ENCODE data around the gene FGF12.

Gene FGF12

GRCh38 chr3:192260116-192261010, 467.0 kb downstream of the FGF12 start:
- DNase-seq (ENCODE audit: low spot score) = no peak

DNA sequence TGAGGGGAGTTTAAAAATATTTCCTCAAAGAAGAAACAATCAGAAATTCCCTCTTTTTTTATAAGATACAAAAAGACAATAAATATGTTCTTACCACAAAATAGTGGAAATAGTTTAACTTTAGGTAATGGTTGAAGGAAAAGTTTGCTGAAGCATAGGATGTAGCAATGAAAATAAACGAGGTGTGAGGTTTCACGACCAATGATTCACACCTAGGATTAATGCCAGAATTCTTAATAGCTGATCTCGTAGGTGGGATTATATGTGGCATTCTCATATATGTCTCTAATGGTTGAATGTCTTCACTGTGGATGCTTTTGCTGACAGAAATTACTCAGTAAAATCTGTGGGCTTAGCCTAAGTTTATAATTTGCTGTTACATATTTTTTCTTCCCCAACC, 467.7 kb downstream of the FGF12 start:
- DNase-seq (ENCODE audit: low spot score) = no peak

DNA sequence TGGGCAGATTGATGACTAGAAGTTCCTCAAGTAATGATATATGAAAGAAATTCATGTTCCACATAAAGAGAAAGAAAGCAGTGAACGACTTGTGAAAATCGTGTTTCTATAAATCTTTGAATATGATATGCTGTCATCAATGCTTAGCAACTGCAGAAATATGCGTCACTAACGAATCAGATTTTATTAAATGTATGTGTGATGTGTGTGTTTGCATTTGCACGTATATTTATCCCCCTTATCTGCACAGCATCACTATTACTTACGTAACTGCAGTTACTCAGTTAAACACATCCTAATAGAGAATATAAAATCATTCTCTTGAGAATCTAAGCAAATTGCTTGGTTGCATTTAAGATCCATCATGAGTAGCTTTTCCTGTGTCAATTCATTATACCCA, 468.6 kb downstream of the FGF12 start:
- no peak for DNase-seq (ENCODE audit: low spot score)

DNA sequence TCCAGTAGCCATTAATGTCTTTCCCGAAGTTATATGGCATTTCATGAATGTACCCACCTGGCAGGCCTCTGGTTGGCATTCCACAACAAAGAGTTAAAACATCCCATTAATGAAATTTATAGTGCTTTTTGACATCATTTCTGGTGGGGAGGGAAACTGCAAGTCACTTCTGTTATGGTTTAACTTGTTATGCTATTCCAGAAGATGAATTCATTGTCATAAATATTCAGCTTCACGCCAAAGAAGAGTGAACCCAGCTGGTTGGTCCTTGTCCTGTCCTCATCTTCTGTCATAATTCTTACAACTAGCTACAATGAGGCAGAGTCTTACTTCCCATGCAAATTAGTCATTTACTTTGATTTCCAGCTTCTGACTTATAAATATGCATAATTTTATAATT, 471.5 kb downstream of the FGF12 start:
- no peak for DNase-seq (ENCODE audit: low spot score)

DNA sequence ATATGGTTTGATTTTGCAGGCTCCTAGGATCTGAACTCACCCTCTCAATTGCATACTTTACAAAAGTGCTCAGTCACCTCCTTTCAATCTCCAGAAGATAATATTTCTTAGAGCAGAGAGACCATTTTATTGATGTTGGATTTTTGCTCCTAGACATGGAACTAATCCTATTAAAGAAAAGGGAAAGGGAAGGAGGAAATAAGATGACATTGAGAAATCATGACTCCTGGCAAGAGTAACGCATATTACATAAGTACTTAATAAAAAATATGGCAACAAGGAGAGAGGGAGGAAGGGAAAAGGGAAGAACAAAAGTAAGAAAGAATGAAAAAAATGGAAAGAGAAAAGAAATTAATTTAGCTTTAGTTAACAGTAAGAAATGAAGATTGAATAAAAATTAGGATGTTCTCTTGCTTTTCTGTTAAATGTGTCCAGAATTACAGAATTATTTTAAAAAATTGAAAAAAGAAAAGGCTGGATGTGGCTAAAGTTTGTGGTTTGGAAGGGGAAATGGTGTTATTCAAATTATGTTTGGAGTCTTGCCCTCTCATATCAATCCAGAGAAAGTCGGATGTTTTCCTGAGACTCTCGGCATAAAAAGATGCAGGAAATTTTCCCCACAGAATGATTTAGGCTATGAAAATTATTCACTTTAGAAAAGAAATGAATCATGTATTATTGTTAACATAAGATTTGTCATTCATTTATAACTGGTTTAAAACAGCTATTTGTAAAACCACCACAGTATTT, 474.0 kb downstream of the FGF12 start:
- no peak for DNase-seq (ENCODE audit: low spot score)

- no peak for DNase-seq (ENCODE audit: low spot score)
These were observed 477.8 kb downstream of the FGF12 start for GRCh38 chr3:192249516-192249915.

- DNase-seq (ENCODE audit: low spot score) = no peak
These were observed 480.3 kb downstream of the FGF12 start for GRCh38 chr3:192246847-192247559.

DNA sequence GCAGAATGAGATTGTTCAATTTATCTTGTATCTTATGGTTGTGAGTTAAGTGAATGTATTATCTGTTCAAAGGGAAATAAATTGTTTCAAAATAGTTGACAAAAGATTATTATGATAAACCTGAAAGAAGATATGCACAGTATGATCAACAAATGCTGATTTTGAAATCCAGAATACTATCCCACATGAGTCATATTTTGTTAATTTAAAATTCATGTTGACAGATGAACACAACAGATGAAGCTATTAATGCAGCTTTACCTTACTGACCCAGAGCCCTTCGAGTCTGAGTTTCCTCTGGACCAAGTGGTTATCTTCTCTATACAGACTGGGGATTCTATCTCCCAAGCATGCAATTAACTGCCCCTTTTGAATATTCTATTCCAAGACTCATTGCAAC, 482.8 kb downstream of the FGF12 start:
- DNase-seq (ENCODE audit: low spot score) = no peak

DNA sequence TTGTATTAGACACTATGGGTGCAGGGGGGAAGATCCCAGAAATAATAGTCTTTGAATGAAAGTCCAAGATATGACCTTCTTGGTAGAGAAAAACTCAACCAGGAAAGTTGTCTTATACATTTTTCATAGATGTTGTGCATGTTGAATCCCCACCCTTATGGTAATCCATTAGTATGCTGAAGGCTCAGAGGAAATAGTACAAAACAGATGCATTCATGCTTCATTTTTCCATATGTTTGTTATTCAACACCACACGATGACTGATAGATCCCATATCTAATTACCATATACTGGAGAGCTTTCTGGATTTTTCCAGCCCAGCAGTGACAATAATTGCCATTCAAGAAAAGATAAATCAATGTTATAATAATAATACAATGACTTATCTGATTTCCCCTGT, 487.4 kb downstream of the FGF12 start:
- DNase-seq (ENCODE audit: low spot score) = no peak

- DNase-seq (ENCODE audit: low spot score) = no peak
These were observed 489.2 kb downstream of the FGF12 start for GRCh38 chr3:192237992-192238608.

GRCh38 chr3:192229866-192230265, 497.5 kb downstream of the FGF12 start:
- no peak for DNase-seq (ENCODE audit: low spot score)

DNA sequence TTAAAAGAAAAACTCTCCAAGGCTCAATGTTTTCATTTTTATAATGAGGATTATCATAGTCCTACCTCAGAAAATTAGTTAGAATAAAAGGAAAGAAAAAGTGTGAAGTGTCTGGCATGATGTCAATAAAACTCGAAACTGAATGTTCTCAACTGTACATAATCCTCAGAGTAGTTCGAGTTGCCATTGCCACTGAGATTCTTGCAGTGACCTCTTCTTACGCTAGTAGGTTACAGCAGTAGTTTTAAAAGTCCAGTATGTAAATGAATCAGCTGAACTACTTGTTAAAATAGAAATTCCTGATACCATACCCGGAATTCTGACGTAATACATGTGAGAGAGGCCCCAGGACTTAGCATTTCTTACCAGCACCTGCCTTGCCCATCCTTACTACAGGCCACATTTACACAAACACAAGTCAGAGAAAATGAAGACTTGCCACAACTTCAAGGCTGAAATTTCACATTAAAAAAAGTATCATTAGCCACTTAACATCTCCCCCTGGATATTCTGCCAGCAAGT, 502.6 kb downstream of the FGF12 start:
- no peak for DNase-seq (ENCODE audit: low spot score)

DNA sequence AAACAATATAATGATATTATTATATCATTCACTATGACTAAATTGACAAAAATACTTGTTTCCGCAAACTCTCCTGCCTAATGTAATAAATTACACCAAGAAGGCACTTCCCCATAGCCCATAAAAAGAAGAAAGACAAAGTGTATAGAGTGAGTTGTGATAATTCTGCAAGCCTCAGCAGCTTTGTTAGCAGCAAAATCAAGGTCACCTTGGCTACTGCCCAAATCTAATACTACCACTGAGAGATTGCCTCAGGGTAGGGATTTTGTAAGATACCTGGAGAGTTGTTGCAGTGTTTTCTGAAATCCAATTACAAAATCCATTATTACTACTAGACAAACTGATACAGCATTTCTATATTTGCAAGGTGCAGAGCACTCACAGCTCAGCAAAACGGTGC, 503.5 kb downstream of the FGF12 start:
- no peak for DNase-seq (ENCODE audit: low spot score)

GRCh38 chr3:192220915-192221314, 506.4 kb downstream of the FGF12 start:
- DNase-seq (ENCODE audit: low spot score) = no peak

GRCh38 chr3:192219926-192220325, 507.4 kb downstream of the FGF12 start:
- no peak for DNase-seq (ENCODE audit: low spot score)

DNA sequence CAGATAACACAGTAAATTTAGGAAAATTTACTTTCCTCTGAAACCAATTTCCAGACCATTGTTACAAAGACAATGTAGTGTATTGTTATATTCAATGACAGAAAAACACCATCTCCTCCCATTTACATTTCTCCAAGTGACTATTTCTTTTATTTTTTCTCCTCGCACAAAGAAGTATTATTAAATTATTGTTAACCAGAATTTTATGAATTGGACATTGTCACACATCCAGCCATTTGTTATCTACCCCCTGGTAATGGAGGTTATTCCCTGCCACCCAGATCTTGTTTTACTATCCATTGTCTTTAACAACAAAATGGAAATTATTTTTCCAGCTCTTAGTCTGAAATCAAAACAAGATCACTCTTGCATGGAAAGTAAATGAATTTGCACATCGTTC, 511.3 kb downstream of the FGF12 start:
- DNase-seq (ENCODE audit: low spot score) = no peak

GRCh38 chr3:192212979-192213378, 514.4 kb downstream of the FGF12 start:
- no peak for DNase-seq (ENCODE audit: low spot score)

- no peak for DNase-seq (ENCODE audit: low spot score)
These were observed 515.0 kb downstream of the FGF12 start for GRCh38 chr3:192212335-192212734.

- DNase-seq (ENCODE audit: low spot score) = no peak
These were observed 519.7 kb downstream of the FGF12 start for GRCh38 chr3:192207651-192208050.

DNA sequence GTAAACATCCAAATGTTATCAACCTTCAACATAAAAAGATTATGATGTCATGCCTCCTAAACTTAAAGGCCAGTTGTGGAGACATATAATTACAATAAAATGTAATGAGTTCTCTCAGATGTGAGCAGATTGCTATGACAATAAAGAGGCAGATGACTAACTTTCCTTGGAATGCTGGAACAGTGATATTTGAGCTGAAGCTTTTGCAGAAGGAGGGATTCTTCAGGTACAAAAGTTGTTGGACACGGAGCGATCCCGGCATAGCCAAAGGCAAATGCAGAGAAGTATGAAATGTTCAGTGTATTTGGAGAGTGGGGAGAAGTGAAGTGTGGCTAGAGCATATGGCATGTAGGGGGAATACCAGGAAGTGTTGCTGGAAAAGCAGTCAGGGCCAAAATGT, 520.1 kb downstream of the FGF12 start:
- no peak for DNase-seq (ENCODE audit: low spot score)

GRCh38 chr3:192194085-192194484, 533.3 kb downstream of the FGF12 start:
- no peak for DNase-seq (ENCODE audit: low spot score)

- no peak for DNase-seq (ENCODE audit: low spot score)
These were observed 539.0 kb downstream of the FGF12 start for GRCh38 chr3:192188218-192188835.

All from left forelimb (tissue), 1 donor.